IMR-90 (cell line): Measurements from ENCODE around the gene LEF1. TPM values are rescaled to one million over a fixed set of nuclear protein-coding genes. Genes with fewer than 3 reads are reported as not detected.

Experiments used
- ATAC-seq: fragments of 200-7000 bp; cut with Tn5 transposase; 2 replicates; pipeline ENCODE4 v1.9.1; 2020; ENCODE audit warnings: low read depth, mild to moderate bottlenecking, moderate library complexity
- BruUV-seq: library from RNA; stranded (reverse); fragments of 400-500 nt; replicated peaks from 2 replicates; lab custom pipeline; 2021; lab: Mats Ljungman, UMichigan
- CTCF ChIA-PET: fragments of 300-600 bp; formaldehyde crosslinking; extraction: SDS; loops from one replicate; lab custom pipeline; 2021; ENCODE audit warnings: antibody characterized with exemption; lab: Yijun Ruan, JAX
- POLR2A ChIA-PET: fragments of 300-600 bp; sonication (Branson Sonifier 250); formaldehyde crosslinking; loops from one replicate; lab custom pipeline; 2022; ENCODE audit warnings: antibody characterized with exemption; ENCODE audit not compliant: unreplicated experiment; lab: Charles Lee
- DNase-seq: peaks from one replicate; pipeline ENCODE4 v3.0.0; 2013
- H2AFZ ChIP-seq: replicated peaks from 2 replicates; pipeline ENCODE3; 2013; ENCODE audit warnings: low read length, mild to moderate bottlenecking; ENCODE audit not compliant: poor library complexity
- H2AK5ac ChIP-seq: 2 replicates; pipeline ENCODE4 v1.6.1; 2013; ENCODE audit warnings: low read depth, low read length, inconsistent platforms
- H2AK9ac ChIP-seq: replicated peaks from 2 replicates; pipeline ENCODE3; 2013; ENCODE audit warnings: mild to moderate bottlenecking, low read depth, low read length, moderate library complexity; ENCODE audit not compliant: poor library complexity
- H2BK120ac ChIP-seq: 2 replicates; pipeline ENCODE4 v1.6.1; 2013; ENCODE audit warnings: low read depth, low read length, inconsistent platforms
- H2BK15ac ChIP-seq: 3 replicates; pipeline ENCODE4 v1.6.1; 2013; ENCODE audit warnings: low read depth, low read length, inconsistent platforms
- H2BK20ac ChIP-seq: 2 replicates; pipeline ENCODE4 v1.6.1; 2013; ENCODE audit warnings: low read depth, mild to moderate bottlenecking, inconsistent platforms, low read length, moderate library complexity
- H2BK5ac ChIP-seq: 2 replicates; pipeline ENCODE4 v1.6.1; 2013; ENCODE audit warnings: mild to moderate bottlenecking, low read depth, low read length, inconsistent platforms; ENCODE audit not compliant: poor library complexity, severe bottlenecking
- H3K14ac ChIP-seq: replicated peaks from 2 replicates; pipeline ENCODE4 v1.6.1; 2013; ENCODE audit warnings: low read depth, low read length, inconsistent platforms
- H3K18ac ChIP-seq: 2 replicates; pipeline ENCODE4 v1.6.1; 2013; ENCODE audit warnings: low read depth, low read length, control low read depth
- H3K23ac ChIP-seq: 2 replicates; pipeline ENCODE4 v1.6.1; 2013; ENCODE audit warnings: low read depth, low read length, inconsistent platforms
- H3K27ac ChIP-seq: 2 replicates; pipeline ENCODE4 v1.5.1; 2013; ENCODE audit warnings: mild to moderate bottlenecking, control low read depth, low read length; ENCODE audit not compliant: insufficient read depth
- H3K27me3 ChIP-seq: 2 replicates; pipeline ENCODE4 v1.6.1; 2013; ENCODE audit warnings: low read length; ENCODE audit not compliant: control insufficient read depth, insufficient read depth
- H3K36me3 ChIP-seq: 2 replicates; pipeline ENCODE4 v1.6.1; 2013; ENCODE audit warnings: low read length, mixed read lengths; ENCODE audit not compliant: control insufficient read depth, insufficient read depth
- H3K4ac ChIP-seq: 2 replicates; pipeline ENCODE4 v1.6.1; 2013; ENCODE audit warnings: low read depth, low read length, inconsistent platforms
- H3K4me1 ChIP-seq: 2 replicates; pipeline ENCODE4 v1.6.1; 2013; ENCODE audit warnings: low read length, mixed read lengths; ENCODE audit not compliant: control insufficient read depth, insufficient read depth
- H3K4me2 ChIP-seq: 2 replicates; pipeline ENCODE4 v1.6.1; 2013; ENCODE audit warnings: low read depth, mild to moderate bottlenecking, control low read depth, low read length, moderate library complexity
- H3K4me3 ChIP-seq: 2 replicates; pipeline ENCODE4 v1.5.1; 2013; ENCODE audit warnings: low read depth, mild to moderate bottlenecking, control low read depth, low read length, moderate library complexity; ENCODE audit not compliant: insufficient read depth
- H3K56ac ChIP-seq: 2 replicates; pipeline ENCODE4 v1.6.1; 2013; ENCODE audit warnings: low read length, inconsistent platforms; ENCODE audit not compliant: insufficient read depth; ENCODE audit errors: extremely low read depth
- H3K79me1 ChIP-seq, 2 experiments: 2 replicates each; pipeline ENCODE4 v1.6.1; 2013; ENCODE audit warnings: low read length in 2 of 2, inconsistent platforms in 1 of 2, low read depth in 1 of 2
- H3K9ac ChIP-seq: 2 replicates; pipeline ENCODE4 v1.6.1; 2013; ENCODE audit warnings: low read depth, low read length, control low read depth
- H3K9me1 ChIP-seq: 2 replicates; pipeline ENCODE4 v1.6.1; 2013; ENCODE audit warnings: low read length, inconsistent platforms; ENCODE audit not compliant: insufficient read depth
- H3K9me3 ChIP-seq: 2 replicates; pipeline ENCODE4 v1.6.1; 2013; ENCODE audit warnings: low read length; ENCODE audit not compliant: control insufficient read depth, insufficient read depth
- H4K20me1 ChIP-seq: 2 replicates; pipeline ENCODE4 v1.6.1; 2013; ENCODE audit warnings: low read length, inconsistent platforms; ENCODE audit not compliant: insufficient read depth
- H4K5ac ChIP-seq: 2 replicates; pipeline ENCODE4 v1.6.1; 2013; ENCODE audit warnings: mild to moderate bottlenecking, low read depth, low read length, control low read depth
- H4K8ac ChIP-seq, 2 experiments: 2 replicates each; pipeline ENCODE4 v1.6.1; 2013; ENCODE audit warnings: low read depth in 2 of 2, low read length in 2 of 2, control low read depth in 1 of 2, inconsistent platforms in 1 of 2
- H4K91ac ChIP-seq: 2 replicates; pipeline ENCODE4 v1.6.1; 2013; ENCODE audit warnings: low read depth, low read length, inconsistent platforms; ENCODE audit not compliant: insufficient read depth
- USF2 ChIP-seq: fragments of 150-350 bp; IDR thresholded peaks from 2 replicates; pipeline ENCODE4 v1.6.1; 2017; ENCODE audit warnings: mild to moderate bottlenecking, antibody characterized with exemption, low read length, low read depth
- WGBS, 2 experiments: methylation state at CpG; one replicate each; pipeline versions ENCODE4 v1.1.5 to v1.1.7; 2013; ENCODE audit warnings: missing lambda C conversion rate in 2 of 2; ENCODE audit not compliant: insufficient read length in 1 of 2; ENCODE audit errors: extremely low coverage in 2 of 2; 5-methylcytosine and 5-hydroxymethylcytosine counted together
- dilution Hi-C: fragments of 300-500 bp; cut with HindIII; formaldehyde crosslinking; loops from one replicate; pipeline ENCODE4 v1.14.3; 2018; ENCODE audit warnings: low sequenced_read_pairs; ENCODE audit not compliant: unreplicated experiment
- in situ Hi-C: fragments of 300-500 bp; cut with MboI; formaldehyde crosslinking; loops from 3 replicates; pipeline ENCODE4 v1.14.3; 2019; ENCODE audit warnings: low sequenced_read_pairs, inconsistent platforms, mixed read lengths
- intact Hi-C: fragments of 100-400 bp; cut with micrococcal nuclease; formaldehyde crosslinking; loops from 2 replicates; pipeline ENCODE4 v1.10.0; 2022
- polyA plus RNA-seq, 3 experiments: library from polyadenylated mRNA; depleted of rRNA; stranded (reverse); fragments of >200 nt; gene quantifications; 2 replicates each; pipeline ENCODE4 v1.2.3, GENCODE V29; 2012; ENCODE audit warnings: low replicate concordance in 1 of 3
- total RNA-seq: library from RNA; depleted of rRNA; stranded (reverse); fragments of >200 nt; gene quantifications from 2 replicates; pipeline ENCODE4 v1.2.3, GENCODE V29; 2012

Gene LEF1
- total and polyA plus RNA-seq, 2 of the 4 experiments (the other 2 are of a cell fraction), result 1.7 to 1.8 TPM

GRCh38 chr4:108169664-108170063, 932 bp upstream of the LEF1 start:
- POLR2A ChIA-PET, result no interaction called here
- no peaks in the 10 kb centered on the region for H3K79me1 ChIP-seq
- no peak overlapping the region for H2BK15ac ChIP-seq
- no peak overlapping the region for H2BK20ac ChIP-seq
- H3K4ac ChIP-seq, result no peak overlapping the region
- intact Hi-C loops (loop anchor here (5.0 to 10.0 kb wide), 3 partner anchors 325 to 403 kb away; no protein-coding TSS in a partner anchor), in situ Hi-C loops (no loop called here), dilution Hi-C loops (no loop called here)
- no peak overlapping the region for H2AK5ac ChIP-seq
- no peak overlapping the region for H3K27ac ChIP-seq
- no peaks in the 10 kb centered on the region for H3K36me3 ChIP-seq
- no peak overlapping the region for H2BK120ac ChIP-seq
- CTCF ChIA-PET, result no interaction called here
- H3K18ac ChIP-seq, result no peak overlapping the region
- H3K27me3 ChIP-seq, result peaks cover 90% of the 10 kb centered on the region
- no peaks in the 10 kb centered on the region for H4K20me1 ChIP-seq
- no peak for TF ChIP-seq USF2
- H3K9ac ChIP-seq, result no peak overlapping the region
- no peak overlapping the region for H3K56ac ChIP-seq
- BruUV-seq, result no TSS peak
- 0% methylated on average over 1 of the region's 8 CpGs; no CpG with 5 or more reads in 1 of the 2 experiments for WGBS, 2 experiments
- ATAC-seq (no peak), DNase-seq (no peak)
- H4K91ac ChIP-seq, result no peak overlapping the region
- no peak overlapping the region for H3K4me2 ChIP-seq
- H2AK9ac ChIP-seq, result no peak overlapping the region
- no peak overlapping the region for H2BK5ac ChIP-seq
- H4K8ac ChIP-seq, result no peak overlapping the region
- no peak overlapping the region for H3K23ac ChIP-seq
- no peaks in the 10 kb centered on the region for H3K9me1 ChIP-seq
- no peak overlapping the region for H3K14ac ChIP-seq
- no peak overlapping the region for H4K5ac ChIP-seq
- H2AFZ ChIP-seq, result no peak overlapping the region
- H3K9me3 ChIP-seq, result peaks cover 5% of the 10 kb centered on the region; the same call in 1 of the 2 replicates
- H3K4me1 ChIP-seq, result peaks cover 2% of the 10 kb centered on the region; the same call in 1 of the 2 replicates
- no peak overlapping the region for H3K4me3 ChIP-seq
